B cell (primary cell): ENCODE results near the gene VEZT. TPM values are rescaled to one million over a fixed set of nuclear protein-coding genes. Genes with fewer than 3 reads are reported as not detected.

Source experiments
- ATAC-seq: fragments of 200-7000 bp; cut with Tn5 transposase; one replicate; pipeline ENCODE4 v1.10.0; 2021; ENCODE audit warnings: low read depth, mild to moderate bottlenecking, moderate number of reproducible peaks, moderate library complexity
- CTCF ChIA-PET: fragments of 350-600 bp; sonication (Branson Sonifier 250); formaldehyde crosslinking; loops from one replicate; lab custom pipeline; 2021; ENCODE audit warnings: antibody characterized with exemption, inconsistent platforms; lab: Charles Lee
- POLR2A ChIA-PET: fragments of 350-600 bp; sonication (Branson Sonifier 250); formaldehyde crosslinking; loops from one replicate; lab custom pipeline; 2021; ENCODE audit warnings: antibody characterized with exemption; lab: Charles Lee
- DNase-seq: peaks from one replicate; pipeline ENCODE4 v3.0.0; 2013
- H2AFZ ChIP-seq: 2 replicates; pipeline ENCODE4 v1.6.1; 2012; ENCODE audit warnings: mild to moderate bottlenecking, low read depth, low read length; ENCODE audit not compliant: insufficient read depth, poor library complexity, severe bottlenecking
- H3K27ac ChIP-seq, 2 donors: 1 replicate in 1 of 2; 2 replicates in 1 of 2; pipeline ENCODE4 v1.5.1; 2012 to 2013; ENCODE audit warnings: low read length in 2 of 2, mild to moderate bottlenecking in 2 of 2, moderate library complexity in 1 of 2
- H3K27me3 ChIP-seq, 4 experiments: fragments of 200-600 bp in 1 of 4; sonication (generic) in 1 of 4; replicated peaks in 1 of 4; 1 replicate in 2 of 4; 2 replicates in 2 of 4; pipeline versions ENCODE4 v1.6.1 to v1.7.0; 2013 to 2016; ENCODE audit warnings: low read length in 3 of 4, mild to moderate bottlenecking in 2 of 4, mixed read lengths in 1 of 4, moderate library complexity in 1 of 4; ENCODE audit not compliant: insufficient read depth in 4 of 4, control insufficient read depth in 3 of 4; ENCODE audit errors: control extremely low read depth in 1 of 4
- H3K36me3 ChIP-seq, 2 experiments: replicated peaks in 1 of 2; 1 replicate in 1 of 2; 2 replicates in 1 of 2; pipeline versions ENCODE4 v1.6.1 to v1.7.1; 2013; ENCODE audit warnings: low read length in 1 of 2; ENCODE audit not compliant: insufficient read depth in 2 of 2, control insufficient read depth in 1 of 2; ENCODE audit errors: control extremely low read depth in 1 of 2, extremely low read depth in 1 of 2
- H3K4me1 ChIP-seq, 2 donors: fragments of 200-600 bp in 1 of 2; sonication (generic) in 1 of 2; 1 replicate in 1 of 2; 2 replicates in 1 of 2; pipeline versions ENCODE4 v1.5.1 to v1.6.1; 2013 to 2017; ENCODE audit warnings: low read length in 2 of 2; ENCODE audit not compliant: control insufficient read depth in 2 of 2, insufficient read depth in 2 of 2
- H3K4me2 ChIP-seq: replicated peaks from 2 replicates; pipeline ENCODE3; 2012; ENCODE audit warnings: mild to moderate bottlenecking, low read depth, low read length; ENCODE audit not compliant: poor library complexity, severe bottlenecking
- H3K4me3 ChIP-seq, 5 experiments: fragments of 200-600 bp in 1 of 5; sonication (generic) in 1 of 5; 1 replicate in 3 of 5; 2 replicates in 2 of 5; pipeline versions ENCODE4 v1.5.1 to v1.7.0; 2011 to 2016; ENCODE audit warnings: low read length in 4 of 5, mild to moderate bottlenecking in 4 of 5, low read depth in 2 of 5, control low read depth in 1 of 5, moderate library complexity in 1 of 5; ENCODE audit not compliant: insufficient read depth in 1 of 5; ENCODE audit errors: control extremely low read depth in 1 of 5, extremely low read depth in 1 of 5
- H3K79me2 ChIP-seq: fragments of 200-600 bp; sonication (generic); one replicate; pipeline ENCODE4 v1.6.0; 2016; ENCODE audit warnings: low read length; ENCODE audit not compliant: control insufficient read depth, insufficient read depth
- H3K9ac ChIP-seq: fragments of 200-600 bp; sonication (generic); 2 replicates; pipeline ENCODE4 v1.6.1; 2017; ENCODE audit warnings: mild to moderate bottlenecking, low read length, moderate library complexity
- H3K9me3 ChIP-seq, 3 donors: one replicate each; pipeline versions ENCODE4 v1.6.1 to v1.7.1; 2013; ENCODE audit warnings: low read length in 2 of 3; ENCODE audit not compliant: control insufficient read depth in 2 of 3, insufficient read depth in 1 of 3; ENCODE audit errors: control extremely low read depth in 1 of 3
- H4K20me1 ChIP-seq: 2 replicates; pipeline ENCODE4 v1.6.0; 2012; ENCODE audit warnings: mild to moderate bottlenecking, low read length; ENCODE audit not compliant: insufficient read depth, control insufficient read depth, poor library complexity, severe bottlenecking
- H3K27ac Mint-ChIP-seq: one replicate; pipeline ENCODE4 v1.8.0; 2021; ENCODE audit warnings: mixed read lengths
- H3K27me3 Mint-ChIP-seq: one replicate; pipeline ENCODE4 v1.8.0; 2021; ENCODE audit warnings: mixed read lengths
- H3K4me1 Mint-ChIP-seq: one replicate; pipeline ENCODE4 v1.8.0; 2021; ENCODE audit warnings: mixed read lengths
- H3K4me3 Mint-ChIP-seq: one replicate; pipeline ENCODE4 v1.8.0; 2021; ENCODE audit warnings: mixed read lengths
- H3K9me3 Mint-ChIP-seq: one replicate; pipeline ENCODE4 v1.8.0; 2022; ENCODE audit warnings: mixed read lengths; ENCODE audit not compliant: insufficient read depth
- CTCF ChIP-seq: fragments of 200-600 bp; IDR thresholded peaks from one replicate; pipeline ENCODE4 v1.8.0; 2022; ENCODE audit warnings: antibody characterized with exemption, mild to moderate bottlenecking
- EZH2 ChIP-seq: IDR thresholded peaks from 2 replicates; pipeline ENCODE4 v1.6.1; 2012; ENCODE audit warnings: borderline replicate concordance, low read depth, mild to moderate bottlenecking, moderate library complexity, low read length; ENCODE audit not compliant: insufficient read depth, poor library complexity, severe bottlenecking
- WGBS: methylation state at CpG from one replicate; pipeline ENCODE4 v1.1.5; 2013; ENCODE audit warnings: missing lambda C conversion rate; ENCODE audit not compliant: insufficient coverage; 5-methylcytosine and 5-hydroxymethylcytosine counted together
- intact Hi-C: fragments of 100-400 bp; cut with micrococcal nuclease; formaldehyde crosslinking; loops from one replicate; pipeline ENCODE4 v1.10.0; 2022
- polyA plus RNA-seq: library from polyadenylated mRNA; depleted of rRNA; stranded (reverse); fragments of >200 nt; gene quantifications from 2 replicates; pipeline ENCODE4 v1.2.3, GENCODE V29; 2012
- total RNA-seq, 2 donors: library from RNA; stranded (reverse); fragments of 120-200 nt in 1 of 2; gene quantifications; 1 replicate in 1 of 2; 2 replicates in 1 of 2; pipeline versions ENCODE4 v1.2.3 to v1.2.4, GENCODE V29; 2013 to 2022

VEZT gene
- total and polyA plus RNA-seq, 2 donors (not counting 1 experiment from before 2014, with no cell fraction given), result 19.9 to 61.8 TPM

- WGBS, result 100% methylated on average over 4 of the region's 4 CpGs
- Mint-ChIP-seq H3K27ac (no peak overlapping the region), H3K4me1 (peaks cover 42% of the 10 kb centered on the region), H3K27me3 (no peaks in the 10 kb centered on the region), H3K9me3 (no peaks in the 10 kb centered on the region), H3K4me3 (no peak overlapping the region)
- Histone ChIP-seq H3K4me1 (peaks cover 11% of the 10 kb centered on the region in 2 donors), H3K27ac (no peak overlapping the region), H3K9me3 (no peaks in the 10 kb centered on the region), H3K36me3 (peaks cover 0 to 11% of the 10 kb centered on the region in 2 experiments), H3K4me2 (no peak overlapping the region), H4K20me1 (peaks cover 13% of the 10 kb centered on the region), H3K9ac (no peak overlapping the region), H3K79me2 (peaks cover 76% of the 10 kb centered on the region), H3K27me3 (no peaks in the 10 kb centered on the region), H2AFZ (no peak overlapping the region), H3K4me3 (no peak overlapping the region)
- DNase-seq (no peak), ATAC-seq (no peak)
- intact Hi-C loops, result no loop called here
- TF ChIP-seq EZH2 (no peak), CTCF (no peak)
- CTCF ChIA-PET, result interaction anchor here (1.3 kb wide), 1 partner anchor 103 kb away, joined by 4 read pairs; no protein-coding TSS in a partner anchor
- POLR2A ChIA-PET, result no interaction called here
Measured at GRCh38 chr12:95220190-95220589, 2.6 kb downstream of the VEZT start.

- peaks cover 39% of the 10 kb centered on the region for H3K4me1 Mint-ChIP-seq
- intact Hi-C loops, result no loop called here
- H3K9me3 ChIP-seq, result no peaks in the 10 kb centered on the region
Measured at GRCh38 chr12:95220726-95221125, 3.1 kb downstream of the VEZT start.

More at GRCh38 chr12:95220726-95221125, 3.1 kb downstream of the VEZT start:
- Histone ChIP-seq H3K36me3 (peaks cover 0 to 11% of the 10 kb centered on the region in 2 experiments), H3K4me1 (peaks cover 11% of the 10 kb centered on the region in 2 donors), H3K27me3 (no peaks in the 10 kb centered on the region), H2AFZ (no peak overlapping the region), H3K4me2 (no peak overlapping the region), H3K9ac (no peak overlapping the region), H3K27ac (no peak overlapping the region), H3K79me2 (peaks cover 81% of the 10 kb centered on the region), H4K20me1 (peaks cover 13% of the 10 kb centered on the region), H3K4me3 (no peak overlapping the region)
- ChIA-PET POLR2A (no interaction called here), CTCF (interaction anchor here (1.3 kb wide), 1 partner anchor 103 kb away, joined by 4 read pairs; no protein-coding TSS in a partner anchor)
- Mint-ChIP-seq H3K9me3 (no peaks in the 10 kb centered on the region), H3K27ac (no peak overlapping the region), H3K27me3 (no peaks in the 10 kb centered on the region), H3K4me3 (no peak overlapping the region)
- no peak for TF ChIP-seq EZH2
- TF ChIP-seq CTCF, result no peak
- ATAC-seq, result no peak
- DNase-seq, result no peak
